ENCODE results near the gene AP1G1. TPM values are rescaled to one million over a fixed set of nuclear protein-coding genes. Genes with fewer than 3 reads are reported as not detected.
A peak's percentile ranks its signal among the peaks of the same experiment; 100 is the strongest.

AP1G1 gene
- total and polyA plus RNA-seq, 10 of the 15 experiments (the other 5 are each of a cell fraction or from before 2014, with no cell fraction given): 5.9 to 83.7 (median 47.8) TPM

DNA sequence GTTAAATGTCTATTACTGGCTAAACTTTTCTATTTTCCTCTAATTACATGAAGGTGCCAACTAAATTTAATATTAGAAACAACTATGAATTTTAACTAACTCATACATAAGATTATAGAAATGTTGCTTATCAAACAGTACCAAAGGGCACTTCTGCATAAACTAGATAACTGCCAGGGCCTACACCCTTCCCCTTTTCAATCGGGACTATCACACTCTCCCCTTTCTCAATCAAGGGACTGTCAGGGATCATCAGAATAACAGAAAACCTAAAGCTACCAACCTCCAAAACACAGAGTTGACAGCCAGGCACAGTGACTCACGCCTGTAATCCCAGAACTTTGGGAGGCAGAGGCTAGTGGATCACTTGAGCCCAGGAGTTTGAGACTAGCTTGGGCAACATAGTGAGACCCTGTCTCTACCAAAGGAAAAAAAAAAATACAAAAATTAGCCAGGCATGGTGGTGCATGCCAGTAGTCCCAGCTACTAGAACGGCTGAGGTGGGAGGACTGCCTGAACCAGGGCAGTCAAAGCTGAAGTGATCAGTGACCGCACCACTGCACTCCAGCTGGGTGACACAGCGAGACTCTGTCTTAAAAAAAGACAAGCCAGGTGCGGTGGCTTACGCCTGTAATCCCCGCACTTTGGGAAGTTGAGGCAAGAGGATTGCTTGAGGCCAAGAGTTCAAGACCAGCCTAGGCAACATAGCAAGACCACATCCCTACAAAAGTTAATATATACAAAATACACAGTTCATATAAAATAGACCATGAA is 80.9 kb downstream of the AP1G1 start:
- H3K36me3 ChIP-seq (ENCODE audit: control insufficient read depth in 2 of 2, insufficient read depth in 2 of 2, low read length in 1 of 2): peaks cover 4 to 5% of the 10 kb centered on the region in 2 experiments
- no peak overlapping the region for H3K4me2 ChIP-seq (ENCODE audit: control insufficient read depth, insufficient read depth)
- H2AFZ ChIP-seq (ENCODE audit: control insufficient read depth, low read depth, low read length): no peak overlapping the region
- H3K27ac ChIP-seq (ENCODE audit: control insufficient read depth, insufficient read depth): peak overlapping the region; percentile 20
- no TSS peak for BruUV-seq (replicated peaks)
- no peak for FAIRE-seq
- POLR2A ChIA-PET: interaction anchor here (0.7 to 1.2 kb wide), 2 partner anchors 163 to 263 kb away, joined by 3 read pairs; no protein-coding TSS in a partner anchor
- SMC1A ChIA-PET (ENCODE audit: uncharacterized antibody, unreplicated experiment): interaction anchor here (1.4 kb wide), 2 partner anchors 10 to 25 kb away, joined by 3 to 6 read pairs; no protein-coding TSS in a partner anchor
- intact Hi-C loops (cut with micrococcal nuclease; ENCODE audit: unreplicated experiment): no loop called here
- H3K27me3 ChIP-seq (replicated peaks in 1 of 2; ENCODE audit: control insufficient read depth in 2 of 2, insufficient read depth in 2 of 2, low read length in 1 of 2): no peaks in the 10 kb centered on the region
- RAD21 ChIA-PET (ENCODE audit: unreplicated experiment): no interaction called here
- no peak overlapping the region for H3K4me3 ChIP-seq
- DNase-seq (ENCODE audit: low read depth, low spot score): no peak
- in situ Hi-C loops (cut with MboI): no loop called here
- no peak overlapping the region for H3K9ac ChIP-seq (ENCODE audit: control insufficient read depth, insufficient read depth, low read length)
- ATAC-seq: no peak
- TF ChIP-seq SIX5 (IDR thresholded peaks at IDR 0.05; ENCODE audit: low read depth, low read length, severe bottlenecking): no peak
- no peak for TF ChIP-seq FOS (IDR thresholded peaks at IDR 0.05; ENCODE audit: borderline replicate concordance, extremely low read depth, insufficient read length)
- TF ChIP-seq TCF3 (IDR thresholded peaks at IDR 0.05; ENCODE audit: borderline replicate concordance, insufficient read depth, low read depth, low read length): peak; percentile 66; the same call in 1 of the 2 replicates
- 0 out of 2 replicates have a peak, but pooled peaks have one; percentile 13 for TF ChIP-seq TCF12 (IDR thresholded peaks at IDR 0.05; ENCODE audit: low read depth, low read length)
- TF ChIP-seq RUNX3 (IDR thresholded peaks at IDR 0.05; ENCODE audit: low read length): peak; percentile 65
- TF ChIP-seq POLR2AphosphoS2 (IDR thresholded peaks at IDR 0.05; ENCODE audit: low read depth, low read length): 0 out of 2 replicates have a peak, but pooled peaks have one; percentile 23
- 9% methylated on average over 8 of the region's 8 CpGs for WGBS (ENCODE audit: insufficient coverage, insufficient replicate concordance, low lambda C conversion rate, missing lambda C conversion rate)
- no peaks in the 10 kb centered on the region for H3K9me3 ChIP-seq (replicated peaks; ENCODE audit: control insufficient read depth, insufficient read depth, low read length)
- H3K79me2 ChIP-seq (ENCODE audit: control insufficient read depth, insufficient read depth, low read length): no peaks in the 10 kb centered on the region
- CTCF ChIA-PET: interaction anchor here (0.8 to 1.0 kb wide), 2 partner anchors 10 to 234 kb away, joined by 3 to 6 read pairs; no protein-coding TSS in a partner anchor
- H4K20me1 ChIP-seq (ENCODE audit: control insufficient read depth, insufficient read depth): no peaks in the 10 kb centered on the region
- H3K4me1 ChIP-seq (ENCODE audit: control insufficient read depth, insufficient read depth, low read length): peaks cover 9% of the 10 kb centered on the region; the same call in 1 of the 2 replicates
